GM23338 (cell line): Measurements from ENCODE around the gene ITGB7. TPM values are rescaled to one million over a fixed set of nuclear protein-coding genes. Genes with fewer than 3 reads are reported as not detected.

ENCODE experiments used
- ATAC-seq: fragments of 200-7000 bp; cut with Tn5 transposase; 3 replicates; pipeline ENCODE4 v1.9.1; 2020
- DNase-seq: peaks from one replicate; pipeline ENCODE4 v3.0.0-alpha.2; 2015; ENCODE audit warnings: low spot score
- H2AFZ ChIP-seq: fragments of 200-600 bp; sonication (generic); 2 replicates; pipeline ENCODE4 v1.8.0; 2016; ENCODE audit warnings: antibody characterized with exemption, mild to moderate bottlenecking, moderate library complexity
- H3F3A ChIP-seq: fragments of 200-600 bp; sonication (generic); replicated peaks from 2 replicates; pipeline ENCODE4 v1.8.0; 2017; ENCODE audit warnings: antibody characterized with exemption, mixed run types, low read depth
- H3K27ac ChIP-seq: fragments of 200-600 bp; sonication (generic); 2 replicates; pipeline ENCODE4 v1.6.1; 2016; ENCODE audit warnings: low read depth
- H3K27me3 ChIP-seq: fragments of 200-600 bp; sonication (generic); 2 replicates; pipeline ENCODE4 v1.8.0; 2016; ENCODE audit warnings: mild to moderate bottlenecking, mixed run types, moderate library complexity; ENCODE audit not compliant: insufficient read depth
- H3K36me3 ChIP-seq: fragments of 200-600 bp; sonication (generic); 2 replicates; pipeline ENCODE4 v1.8.0; 2016; ENCODE audit warnings: mild to moderate bottlenecking; ENCODE audit not compliant: insufficient read depth
- H3K4me1 ChIP-seq: fragments of 200-600 bp; sonication (generic); 2 replicates; pipeline ENCODE4 v1.8.0; 2016; ENCODE audit warnings: mild to moderate bottlenecking, moderate library complexity; ENCODE audit not compliant: insufficient read depth
- H3K4me2 ChIP-seq: fragments of 200-600 bp; sonication (generic); 2 replicates; pipeline ENCODE4 v1.7.1; 2017; ENCODE audit warnings: mixed run types
- H3K4me3 ChIP-seq: fragments of 200-600 bp; sonication (generic); 2 replicates; pipeline ENCODE4 v1.6.1; 2016; ENCODE audit warnings: mixed run types
- H3K79me2 ChIP-seq: fragments of 200-600 bp; sonication (generic); replicated peaks from 2 replicates; pipeline ENCODE4 v1.8.0; 2017; ENCODE audit warnings: mild to moderate bottlenecking; ENCODE audit not compliant: insufficient read depth
- H3K9me2 ChIP-seq: fragments of 200-600 bp; sonication (generic); 2 replicates; pipeline ENCODE4 v1.8.0; 2017; ENCODE audit not compliant: insufficient read depth
- H4K20me1 ChIP-seq: fragments of 200-600 bp; sonication (generic); replicated peaks from 2 replicates; pipeline ENCODE4 v1.8.0; 2017; ENCODE audit warnings: mild to moderate bottlenecking; ENCODE audit not compliant: insufficient read depth
- H3K27ac Mint-ChIP-seq: 2 replicates; pipeline ENCODE4 v1.8.0; 2020; ENCODE audit warnings: inconsistent platforms, mild to moderate bottlenecking, moderate library complexity, mixed read lengths
- H3K27me3 Mint-ChIP-seq: 3 replicates; pipeline ENCODE4 v1.8.0; 2022; ENCODE audit warnings: low read depth, mild to moderate bottlenecking, moderate library complexity, mixed read lengths, inconsistent platforms; ENCODE audit not compliant: insufficient read depth, poor library complexity
- H3K36me3 Mint-ChIP-seq: 3 replicates; pipeline ENCODE4 v1.8.0; 2021; ENCODE audit warnings: low read depth, mild to moderate bottlenecking, inconsistent platforms, moderate library complexity, mixed read lengths
- H3K4me1 Mint-ChIP-seq: 3 replicates; pipeline ENCODE4 v1.8.0; 2020; ENCODE audit warnings: mild to moderate bottlenecking, inconsistent platforms, mixed read lengths
- H3K4me3 Mint-ChIP-seq: 3 replicates; pipeline ENCODE4 v1.8.0; 2021; ENCODE audit warnings: moderate library complexity, mild to moderate bottlenecking, inconsistent platforms, mixed read lengths
- H3K9me3 Mint-ChIP-seq: 3 replicates; pipeline ENCODE4 v1.8.0; 2020; ENCODE audit warnings: moderate library complexity, mild to moderate bottlenecking, inconsistent platforms, mixed read lengths
- EZH2 ChIP-seq: fragments of 200-600 bp; sonication (generic); IDR thresholded peaks from one replicate; pipeline ENCODE4 v1.8.0; 2017; ENCODE audit warnings: antibody characterized with exemption, mild to moderate bottlenecking, low read depth; ENCODE audit not compliant: unreplicated experiment
- EZH2phosphoT487 ChIP-seq: fragments of 200-600 bp; sonication (generic); IDR thresholded peaks from one replicate; pipeline ENCODE4 v1.8.1; 2018; ENCODE audit warnings: antibody characterized with exemption; ENCODE audit not compliant: unreplicated experiment
- NANOG ChIP-seq: IDR thresholded peaks from 2 replicates; pipeline ENCODE4 v1.6.1; 2016; ENCODE audit warnings: antibody characterized with exemption, borderline replicate concordance
- POLR2AphosphoS5 ChIP-seq: IDR thresholded peaks from 2 replicates; pipeline ENCODE4 v1.6.1; 2016; ENCODE audit warnings: antibody characterized with exemption, low read depth
- STAT1 ChIP-seq: IDR thresholded peaks from one replicate; pipeline ENCODE4 v1.6.1; 2016; ENCODE audit warnings: antibody characterized with exemption; ENCODE audit not compliant: unreplicated experiment
- ZNF331 ChIP-seq: fragments of 250-450 bp; sonication (Bioruptor Pico); IDR thresholded peaks from 2 replicates; pipeline ENCODE4 v1.5.0; 2020; ENCODE audit warnings: low read depth, mild to moderate bottlenecking, moderate library complexity
- polyA plus RNA-seq: library from polyadenylated mRNA; unstranded; fragments of >200 nt; fragmentation: Nextera tagmentation; extraction: Ambion mirVana; gene quantifications from 2 replicates; pipeline ENCODE4 v1.2.1, GENCODE V29; 2016
- total RNA-seq: library from RNA; depleted of rRNA; stranded (reverse); fragments of >200 nt; shearing (Covaris generic); gene quantifications from 2 replicates; pipeline ENCODE4 v1.2.3, GENCODE V29; 2014
- TF ChIP-seq, protein P1 (sequence below): IDR thresholded peaks from one replicate; pipeline ENCODE4 v1.6.1; 2018; ENCODE audit warnings: antibody characterized with exemption; ENCODE audit not compliant: unreplicated experiment
- TF ChIP-seq, protein P2 (sequence below): fragments of 250-450 bp; sonication (Bioruptor Pico); IDR thresholded peaks from 2 replicates; pipeline ENCODE4 v1.5.0; 2020; ENCODE audit warnings: mild to moderate bottlenecking, moderate library complexity

ITGB7 gene
- total and polyA plus RNA-seq, 2 experiments from 2014 or later: 0.32 TPM; not detected in 1

- TF ChIP-seq, protein P1, sequence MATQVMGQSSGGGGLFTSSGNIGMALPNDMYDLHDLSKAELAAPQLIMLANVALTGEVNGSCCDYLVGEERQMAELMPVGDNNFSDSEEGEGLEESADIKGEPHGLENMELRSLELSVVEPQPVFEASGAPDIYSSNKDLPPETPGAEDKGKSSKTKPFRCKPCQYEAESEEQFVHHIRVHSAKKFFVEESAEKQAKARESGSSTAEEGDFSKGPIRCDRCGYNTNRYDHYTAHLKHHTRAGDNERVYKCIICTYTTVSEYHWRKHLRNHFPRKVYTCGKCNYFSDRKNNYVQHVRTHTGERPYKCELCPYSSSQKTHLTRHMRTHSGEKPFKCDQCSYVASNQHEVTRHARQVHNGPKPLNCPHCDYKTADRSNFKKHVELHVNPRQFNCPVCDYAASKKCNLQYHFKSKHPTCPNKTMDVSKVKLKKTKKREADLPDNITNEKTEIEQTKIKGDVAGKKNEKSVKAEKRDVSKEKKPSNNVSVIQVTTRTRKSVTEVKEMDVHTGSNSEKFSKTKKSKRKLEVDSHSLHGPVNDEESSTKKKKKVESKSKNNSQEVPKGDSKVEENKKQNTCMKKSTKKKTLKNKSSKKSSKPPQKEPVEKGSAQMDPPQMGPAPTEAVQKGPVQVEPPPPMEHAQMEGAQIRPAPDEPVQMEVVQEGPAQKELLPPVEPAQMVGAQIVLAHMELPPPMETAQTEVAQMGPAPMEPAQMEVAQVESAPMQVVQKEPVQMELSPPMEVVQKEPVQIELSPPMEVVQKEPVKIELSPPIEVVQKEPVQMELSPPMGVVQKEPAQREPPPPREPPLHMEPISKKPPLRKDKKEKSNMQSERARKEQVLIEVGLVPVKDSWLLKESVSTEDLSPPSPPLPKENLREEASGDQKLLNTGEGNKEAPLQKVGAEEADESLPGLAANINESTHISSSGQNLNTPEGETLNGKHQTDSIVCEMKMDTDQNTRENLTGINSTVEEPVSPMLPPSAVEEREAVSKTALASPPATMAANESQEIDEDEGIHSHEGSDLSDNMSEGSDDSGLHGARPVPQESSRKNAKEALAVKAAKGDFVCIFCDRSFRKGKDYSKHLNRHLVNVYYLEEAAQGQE: no peak
- TF ChIP-seq ZNF331 (CRISPR knock-in tag) (no peak), POLR2AphosphoS5 (no peak), STAT1 (no peak), EZH2 (no peak), EZH2phosphoT487 (no peak)
Observed at GRCh38 chr12:53236443-53237111, 29.5 kb upstream of the ITGB7 start (continued).

DNA sequence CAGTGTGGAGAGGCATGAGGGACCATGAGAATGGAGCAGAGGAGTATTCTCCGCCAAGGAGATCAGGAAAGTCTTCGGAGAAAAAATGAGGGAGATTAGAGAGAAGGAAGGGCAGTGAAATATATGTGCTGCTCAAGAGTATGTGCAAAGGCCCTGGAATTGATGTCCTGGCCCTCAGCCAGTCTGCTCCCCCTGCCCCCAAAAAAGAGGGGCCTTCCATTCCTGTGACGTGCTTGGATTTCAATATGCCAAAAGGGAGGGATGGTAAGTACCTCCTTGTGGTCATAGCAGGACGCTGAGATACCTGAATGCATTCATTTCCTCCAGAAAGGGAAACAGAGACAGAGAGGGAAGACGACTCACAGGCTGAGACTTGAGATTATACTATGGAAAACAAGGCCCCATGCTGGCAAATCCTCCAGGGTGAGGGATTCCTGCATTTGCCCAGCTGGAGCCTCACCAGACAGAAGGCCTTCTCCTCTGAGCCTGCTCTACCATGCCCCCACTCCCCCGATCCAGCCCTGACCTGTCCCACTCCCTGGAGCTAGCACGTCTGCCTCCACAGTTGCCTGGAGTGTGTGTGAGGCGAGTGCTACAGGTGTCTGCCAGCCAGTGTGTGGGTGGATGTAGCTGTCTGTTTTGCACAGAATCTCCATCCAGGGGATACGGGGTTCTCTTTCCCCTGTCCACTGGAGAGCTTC lies 28.8 kb upstream of the ITGB7 start:
- no peaks in the 10 kb centered on the region for H3K27me3 ChIP-seq
- DNase-seq: peak; percentile 34
- no peak overlapping the region for H3K4me3 ChIP-seq

More for the DNA sequence above, 28.8 kb upstream of the ITGB7 start:
- peak; percentile 15 for ATAC-seq
- H3K4me3 Mint-ChIP-seq: no peak overlapping the region; the same call in 2 of the 3 replicates
- no peak for TF ChIP-seq NANOG
- TF ChIP-seq, protein P2, sequence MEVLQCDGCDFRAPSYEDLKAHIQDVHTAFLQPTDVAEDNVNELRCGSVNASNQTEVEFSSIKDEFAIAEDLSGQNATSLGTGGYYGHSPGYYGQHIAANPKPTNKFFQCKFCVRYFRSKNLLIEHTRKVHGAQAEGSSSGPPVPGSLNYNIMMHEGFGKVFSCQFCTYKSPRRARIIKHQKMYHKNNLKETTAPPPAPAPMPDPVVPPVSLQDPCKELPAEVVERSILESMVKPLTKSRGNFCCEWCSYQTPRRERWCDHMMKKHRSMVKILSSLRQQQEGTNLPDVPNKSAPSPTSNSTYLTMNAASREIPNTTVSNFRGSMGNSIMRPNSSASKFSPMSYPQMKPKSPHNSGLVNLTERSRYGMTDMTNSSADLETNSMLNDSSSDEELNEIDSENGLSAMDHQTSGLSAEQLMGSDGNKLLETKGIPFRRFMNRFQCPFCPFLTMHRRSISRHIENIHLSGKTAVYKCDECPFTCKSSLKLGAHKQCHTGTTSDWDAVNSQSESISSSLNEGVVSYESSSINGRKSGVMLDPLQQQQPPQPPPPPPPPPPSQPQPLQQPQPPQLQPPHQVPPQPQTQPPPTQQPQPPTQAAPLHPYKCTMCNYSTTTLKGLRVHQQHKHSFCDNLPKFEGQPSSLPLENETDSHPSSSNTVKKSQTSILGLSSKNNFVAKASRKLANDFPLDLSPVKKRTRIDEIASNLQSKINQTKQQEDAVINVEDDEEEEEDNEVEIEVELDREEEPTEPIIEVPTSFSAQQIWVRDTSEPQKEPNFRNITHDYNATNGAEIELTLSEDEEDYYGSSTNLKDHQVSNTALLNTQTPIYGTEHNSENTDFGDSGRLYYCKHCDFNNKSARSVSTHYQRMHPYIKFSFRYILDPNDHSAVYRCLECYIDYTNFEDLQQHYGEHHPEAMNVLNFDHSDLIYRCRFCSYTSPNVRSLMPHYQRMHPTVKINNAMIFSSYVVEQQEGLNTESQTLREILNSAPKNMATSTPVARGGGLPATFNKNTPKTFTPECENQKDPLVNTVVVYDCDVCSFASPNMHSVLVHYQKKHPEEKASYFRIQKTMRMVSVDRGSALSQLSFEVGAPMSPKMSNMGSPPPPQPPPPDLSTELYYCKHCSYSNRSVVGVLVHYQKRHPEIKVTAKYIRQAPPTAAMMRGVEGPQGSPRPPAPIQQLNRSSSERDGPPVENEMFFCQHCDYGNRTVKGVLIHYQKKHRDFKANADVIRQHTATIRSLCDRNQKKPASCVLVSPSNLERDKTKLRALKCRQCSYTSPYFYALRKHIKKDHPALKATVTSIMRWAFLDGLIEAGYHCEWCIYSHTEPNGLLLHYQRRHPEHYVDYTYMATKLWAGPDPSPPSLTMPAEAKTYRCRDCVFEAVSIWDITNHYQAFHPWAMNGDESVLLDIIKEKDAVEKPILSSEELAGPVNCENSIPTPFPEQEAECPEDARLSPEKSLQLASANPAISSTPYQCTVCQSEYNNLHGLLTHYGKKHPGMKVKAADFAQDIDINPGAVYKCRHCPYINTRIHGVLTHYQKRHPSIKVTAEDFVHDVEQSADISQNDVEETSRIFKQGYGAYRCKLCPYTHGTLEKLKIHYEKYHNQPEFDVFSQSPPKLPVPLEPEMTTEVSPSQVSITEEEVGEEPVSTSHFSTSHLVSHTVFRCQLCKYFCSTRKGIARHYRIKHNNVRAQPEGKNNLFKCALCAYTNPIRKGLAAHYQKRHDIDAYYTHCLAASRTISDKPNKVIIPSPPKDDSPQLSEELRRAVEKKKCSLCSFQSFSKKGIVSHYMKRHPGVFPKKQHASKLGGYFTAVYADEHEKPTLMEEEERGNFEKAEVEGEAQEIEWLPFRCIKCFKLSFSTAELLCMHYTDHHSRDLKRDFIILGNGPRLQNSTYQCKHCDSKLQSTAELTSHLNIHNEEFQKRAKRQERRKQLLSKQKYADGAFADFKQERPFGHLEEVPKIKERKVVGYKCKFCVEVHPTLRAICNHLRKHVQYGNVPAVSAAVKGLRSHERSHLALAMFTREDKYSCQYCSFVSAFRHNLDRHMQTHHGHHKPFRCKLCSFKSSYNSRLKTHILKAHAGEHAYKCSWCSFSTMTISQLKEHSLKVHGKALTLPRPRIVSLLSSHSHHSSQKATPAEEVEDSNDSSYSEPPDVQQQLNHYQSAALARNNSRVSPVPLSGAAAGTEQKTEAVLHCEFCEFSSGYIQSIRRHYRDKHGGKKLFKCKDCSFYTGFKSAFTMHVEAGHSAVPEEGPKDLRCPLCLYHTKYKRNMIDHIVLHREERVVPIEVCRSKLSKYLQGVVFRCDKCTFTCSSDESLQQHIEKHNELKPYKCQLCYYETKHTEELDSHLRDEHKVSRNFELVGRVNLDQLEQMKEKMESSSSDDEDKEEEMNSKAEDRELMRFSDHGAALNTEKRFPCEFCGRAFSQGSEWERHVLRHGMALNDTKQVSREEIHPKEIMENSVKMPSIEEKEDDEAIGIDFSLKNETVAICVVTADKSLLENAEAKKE (CRISPR knock-in tag): peak; percentile 80
- Histone ChIP-seq H3K4me2 (peak overlapping the region; percentile 93), H3K9me2 (no peaks in the 10 kb centered on the region), H3K79me2 (peaks cover 4% of the 10 kb centered on the region; the same call in 1 of the 2 replicates), H3K27ac (no peak overlapping the region), H3F3A (peaks cover 15% of the 10 kb centered on the region; the same call in 1 of the 2 replicates), H2AFZ (peak overlapping the region; percentile 57), H4K20me1 (no peaks in the 10 kb centered on the region), H3K36me3 (no peaks in the 10 kb centered on the region), H3K4me1 (peaks cover 47% of the 10 kb centered on the region)
- H3K4me1 Mint-ChIP-seq: peaks cover 56% of the 10 kb centered on the region
- peaks cover 21% of the 10 kb centered on the region for H3K27me3 Mint-ChIP-seq
- no peaks in the 10 kb centered on the region for H3K36me3 Mint-ChIP-seq
- H3K27ac Mint-ChIP-seq: no peak overlapping the region
- H3K9me3 Mint-ChIP-seq: no peaks in the 10 kb centered on the region
